ENCODE measurements around the gene TIMM8A.
"Not testable (repeated sequence)": the region's sequence is repeated elsewhere in the genome, so short reads cannot be mapped to it uniquely, and the experiment has no call there.

Gene TIMM8A

DNA sequence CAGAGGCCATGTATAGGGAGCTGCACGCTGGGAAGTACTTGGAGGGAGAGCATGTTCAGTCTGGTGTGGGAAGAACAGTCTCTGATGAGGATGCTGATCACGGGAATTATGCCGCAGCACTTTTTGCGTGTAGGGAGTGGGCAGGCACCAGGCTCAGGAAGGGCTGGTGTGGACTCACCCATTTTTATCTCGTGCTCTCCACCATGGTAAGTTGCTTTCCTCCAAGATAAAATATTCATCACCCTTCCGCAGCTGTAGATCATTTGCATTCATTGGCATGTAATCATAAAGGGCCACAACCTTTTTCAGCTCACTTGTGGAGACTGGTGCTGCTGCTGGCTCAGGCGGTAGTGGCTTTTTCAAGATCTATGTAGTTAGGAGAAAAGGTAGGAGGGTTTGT, 11.8 kb upstream of the TIMM8A start:
- no peak overlapping the region for H3K27ac ChIP-seq (ENCODE audit: low read length)
- H3K27me3 ChIP-seq (ENCODE audit: control insufficient read depth, insufficient read depth, low read length) = no peaks in the 10 kb centered on the region
- whole genome bisulfite sequencing (ENCODE audit: insufficient coverage, insufficient read length) = no CpG with 5 or more reads among the region's 7 CpGs
- DNase-seq (ENCODE audit: low read depth, low spot score) = no peak
- no peaks in the 10 kb centered on the region for H3K4me1 ChIP-seq (ENCODE audit: control insufficient read depth, insufficient read depth, low read length)
- no peaks in the 10 kb centered on the region for H3K36me3 ChIP-seq (ENCODE audit: control insufficient read depth, insufficient read depth, low read length)
- H3K4me3 ChIP-seq (ENCODE audit: low read length) = no peak overlapping the region
- no peaks in the 10 kb centered on the region for H3K9me3 ChIP-seq (ENCODE audit: control insufficient read depth, insufficient read depth, low read length)

DNA sequence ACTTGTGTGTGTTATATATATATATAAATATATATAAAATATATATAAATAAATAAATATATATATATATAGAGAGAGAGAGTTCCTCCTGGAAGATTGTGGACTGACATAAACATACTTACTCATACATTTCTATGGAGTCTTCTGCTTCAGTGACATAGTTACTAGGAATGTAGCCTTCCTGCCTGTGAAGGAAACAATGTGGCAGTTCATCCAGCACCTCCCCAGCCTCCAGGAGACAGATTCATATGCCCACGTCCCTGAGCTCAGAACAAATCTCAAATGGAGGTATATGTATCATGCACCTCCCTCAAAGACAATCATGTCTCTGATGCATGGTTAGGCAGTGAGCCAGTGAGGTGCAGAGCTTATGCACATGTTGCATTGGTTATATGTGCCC, 11.4 kb upstream of the TIMM8A start:
- WGBS (ENCODE audit: insufficient coverage, insufficient read length) = no CpG with 5 or more reads among the region's 1 CpG
- no peak overlapping the region for H3K27ac ChIP-seq (ENCODE audit: low read length)
- no peak for DNase-seq (ENCODE audit: low read depth, low spot score)
- H3K4me1 ChIP-seq (ENCODE audit: control insufficient read depth, insufficient read depth, low read length) = no peaks in the 10 kb centered on the region
- H3K36me3 ChIP-seq (ENCODE audit: control insufficient read depth, insufficient read depth, low read length) = no peaks in the 10 kb centered on the region
- H3K27me3 ChIP-seq (ENCODE audit: control insufficient read depth, insufficient read depth, low read length) = no peaks in the 10 kb centered on the region
- no peak overlapping the region for H3K4me3 ChIP-seq (ENCODE audit: low read length)
- H3K9me3 ChIP-seq (ENCODE audit: control insufficient read depth, insufficient read depth, low read length) = no peaks in the 10 kb centered on the region

DNA sequence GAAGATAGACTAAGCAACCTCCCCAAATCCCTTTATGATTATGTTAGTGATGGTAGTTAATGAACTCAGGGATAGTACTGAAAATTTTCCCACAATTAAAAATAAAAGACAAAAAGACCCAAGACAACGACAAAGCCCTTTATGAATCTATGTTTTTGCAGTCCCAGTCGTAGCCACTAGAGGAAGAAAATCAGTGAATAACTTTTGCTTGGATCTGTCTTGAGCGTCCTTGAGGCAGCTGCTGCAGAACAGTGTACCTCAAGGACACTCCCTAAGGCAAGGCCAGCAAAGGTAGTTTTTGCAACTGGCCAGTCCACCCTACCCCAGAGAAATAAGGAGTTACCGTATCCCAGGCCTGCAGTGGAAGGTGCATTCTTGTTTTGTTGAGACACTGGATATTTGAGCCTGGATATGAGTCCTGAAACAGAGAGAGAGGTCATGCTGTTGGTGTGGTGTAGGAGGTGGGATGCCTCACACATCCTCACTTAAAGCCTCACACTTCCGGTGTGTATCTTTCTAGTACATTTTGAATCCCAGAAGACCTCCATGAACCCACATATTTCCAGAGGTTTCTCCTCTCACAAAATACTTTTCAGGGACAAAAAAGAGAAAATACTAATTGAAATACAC, 8.7 kb upstream of the TIMM8A start:
- DNase-seq (ENCODE audit: low read depth, low spot score) = no peak
- Histone ChIP-seq H3K4me1 (ENCODE audit: control insufficient read depth, insufficient read depth, low read length) (no peaks in the 10 kb centered on the region), H3K27ac (ENCODE audit: low read length) (no peak overlapping the region), H3K9me3 (ENCODE audit: control insufficient read depth, insufficient read depth, low read length) (no peaks in the 10 kb centered on the region), H3K27me3 (ENCODE audit: control insufficient read depth, insufficient read depth, low read length) (no peaks in the 10 kb centered on the region), H3K36me3 (ENCODE audit: control insufficient read depth, insufficient read depth, low read length) (no peaks in the 10 kb centered on the region), H3K4me3 (ENCODE audit: low read length) (no peak overlapping the region)
- no CpG with 5 or more reads among the region's 5 CpGs for WGBS (ENCODE audit: insufficient coverage, insufficient read length)

DNA sequence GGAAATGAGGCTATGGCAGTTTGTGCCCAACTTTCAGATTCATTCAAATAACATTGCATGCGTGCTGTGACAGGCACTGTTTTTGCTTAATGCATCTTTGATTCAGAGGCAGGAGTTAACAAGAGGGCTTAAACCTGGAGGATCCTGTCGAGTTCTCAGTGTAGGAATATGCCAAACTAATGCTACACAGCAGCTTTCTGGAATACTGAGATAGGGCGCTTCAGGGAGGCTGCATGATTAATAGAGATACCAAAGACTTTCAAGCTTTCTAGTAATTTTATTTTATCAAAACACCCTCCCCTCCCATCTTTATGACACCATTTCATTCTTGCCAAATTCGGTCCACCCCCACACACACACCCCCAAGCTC, 636 bp upstream of the TIMM8A start:
- H3K27me3 ChIP-seq (ENCODE audit: control insufficient read depth, insufficient read depth, low read length) = no peaks in the 10 kb centered on the region
- H3K36me3 ChIP-seq (ENCODE audit: control insufficient read depth, insufficient read depth, low read length) = no peaks in the 10 kb centered on the region
- no peak for DNase-seq (ENCODE audit: low read depth, low spot score)
- no peaks in the 10 kb centered on the region for H3K9me3 ChIP-seq (ENCODE audit: control insufficient read depth, insufficient read depth, low read length)
- no CpG with 5 or more reads among the region's 4 CpGs for WGBS (ENCODE audit: insufficient coverage, insufficient read length)
- no peaks in the 10 kb centered on the region for H3K4me1 ChIP-seq (ENCODE audit: control insufficient read depth, insufficient read depth, low read length)
- H3K4me3 ChIP-seq (ENCODE audit: low read length) = peak overlapping the region; percentile 22; the same call in 1 of the 2 replicates
- no peak overlapping the region for H3K27ac ChIP-seq (ENCODE audit: low read length)

DNA sequence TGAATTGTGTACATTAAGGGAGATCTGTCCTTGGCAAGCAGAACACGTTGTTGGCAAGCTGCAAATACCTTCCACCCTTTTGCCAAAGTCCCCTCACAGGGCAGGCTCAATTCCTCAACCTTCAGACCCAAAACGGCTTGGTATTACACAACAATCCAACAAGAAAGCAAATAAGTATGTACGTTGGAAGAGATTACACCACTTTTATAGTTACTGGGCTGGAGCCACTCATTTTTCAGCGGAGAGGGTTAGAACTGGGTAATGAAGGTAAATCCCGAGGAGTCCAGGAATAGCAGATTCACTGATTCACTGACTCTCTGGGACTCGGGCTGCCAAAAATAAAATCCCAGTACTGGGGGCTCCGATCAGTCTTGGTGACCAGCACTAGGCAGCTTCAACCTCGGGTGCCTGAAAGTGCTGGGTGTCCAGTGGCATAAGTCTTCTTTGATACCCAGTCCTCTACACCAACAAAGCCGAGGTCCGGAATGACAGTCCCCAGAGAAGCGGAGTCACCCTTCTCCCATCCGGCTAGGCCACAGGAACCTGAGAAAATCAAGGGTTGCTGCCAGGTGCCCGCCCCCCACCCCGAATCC, 587 bp downstream of the TIMM8A start:
- Histone ChIP-seq H3K27me3 (ENCODE audit: control insufficient read depth, insufficient read depth, low read length) (no peaks in the 10 kb centered on the region), H3K9me3 (ENCODE audit: control insufficient read depth, insufficient read depth, low read length) (no peaks in the 10 kb centered on the region), H3K4me3 (ENCODE audit: low read length) (peak overlapping the region; percentile 87; the same call in 1 of the 2 replicates), H3K36me3 (ENCODE audit: control insufficient read depth, insufficient read depth, low read length) (no peaks in the 10 kb centered on the region), H3K4me1 (ENCODE audit: control insufficient read depth, insufficient read depth, low read length) (no peaks in the 10 kb centered on the region), H3K27ac (ENCODE audit: low read length) (no peak overlapping the region)
- no CpG with 5 or more reads among the region's 14 CpGs for WGBS (ENCODE audit: insufficient coverage, insufficient read length)
- no peak for DNase-seq (ENCODE audit: low read depth, low spot score)

DNA sequence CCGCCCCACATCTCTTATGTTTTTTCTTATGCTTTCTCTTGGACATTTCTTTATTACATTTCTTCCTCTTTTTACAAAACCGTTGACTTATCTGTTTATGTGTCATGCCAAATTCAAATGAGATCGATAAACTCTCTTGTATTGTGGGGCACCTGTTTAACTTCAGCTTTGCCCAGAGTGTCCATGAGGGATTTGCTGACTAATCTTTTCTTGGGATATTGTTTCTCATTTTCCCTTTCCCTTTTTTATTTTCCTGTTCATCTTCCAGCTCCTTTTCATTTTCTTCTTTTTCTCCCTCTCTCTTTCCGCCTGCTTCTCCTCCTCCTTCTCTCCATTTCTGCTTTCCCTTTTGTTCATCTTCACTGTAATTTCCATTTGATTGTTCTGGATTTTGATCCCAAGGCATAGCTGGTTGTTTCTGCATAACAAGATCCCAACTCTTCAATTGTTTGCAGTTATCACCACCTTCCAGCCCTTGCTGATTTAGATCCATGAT, 10.7 kb downstream of the TIMM8A start:
- H3K9me3 ChIP-seq (ENCODE audit: control insufficient read depth, insufficient read depth, low read length) = no peaks in the 10 kb centered on the region
- no peak overlapping the region for H3K4me3 ChIP-seq (ENCODE audit: low read length)
- H3K36me3 ChIP-seq (ENCODE audit: control insufficient read depth, insufficient read depth, low read length) = no peaks in the 10 kb centered on the region
- no peaks in the 10 kb centered on the region for H3K27me3 ChIP-seq (ENCODE audit: control insufficient read depth, insufficient read depth, low read length)
- H3K4me1 ChIP-seq (ENCODE audit: control insufficient read depth, insufficient read depth, low read length) = no peaks in the 10 kb centered on the region
- no peak overlapping the region for H3K27ac ChIP-seq (ENCODE audit: low read length)
- DNase-seq (ENCODE audit: low read depth, low spot score) = no peak
- no CpG with 5 or more reads among the region's 4 CpGs for WGBS (ENCODE audit: insufficient coverage, insufficient read length)

DNA sequence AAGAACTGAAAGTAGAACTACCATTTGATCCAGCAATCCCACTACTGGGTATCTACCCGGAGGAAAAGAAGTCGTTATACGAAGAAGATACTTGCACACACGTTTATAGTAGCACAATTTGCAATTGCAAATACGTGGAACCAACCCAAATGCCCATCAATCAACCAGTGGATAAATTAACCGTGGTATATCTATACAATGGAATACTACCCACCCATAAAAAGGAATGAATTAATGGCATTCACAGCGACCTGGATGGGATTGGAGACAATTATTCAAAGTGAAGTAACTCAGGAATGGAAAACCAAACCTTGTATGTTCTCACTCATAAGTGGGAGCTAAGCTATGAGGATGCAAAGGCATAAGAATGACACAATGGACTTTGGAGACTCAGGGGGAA, 14.2 kb downstream of the TIMM8A start:
- H3K27me3 ChIP-seq (ENCODE audit: control insufficient read depth, insufficient read depth, low read length); H3K4me3 ChIP-seq (ENCODE audit: low read length); DNase-seq (ENCODE audit: low read depth, low spot score); H3K4me1 ChIP-seq (ENCODE audit: control insufficient read depth, insufficient read depth, low read length); H3K9me3 ChIP-seq (ENCODE audit: control insufficient read depth, insufficient read depth, low read length); H3K36me3 ChIP-seq (ENCODE audit: control insufficient read depth, insufficient read depth, low read length); H3K27ac ChIP-seq (ENCODE audit: low read length): not testable (repeated sequence)
- no CpG with 5 or more reads among the region's 7 CpGs for WGBS (ENCODE audit: insufficient coverage, insufficient read length)

DNA sequence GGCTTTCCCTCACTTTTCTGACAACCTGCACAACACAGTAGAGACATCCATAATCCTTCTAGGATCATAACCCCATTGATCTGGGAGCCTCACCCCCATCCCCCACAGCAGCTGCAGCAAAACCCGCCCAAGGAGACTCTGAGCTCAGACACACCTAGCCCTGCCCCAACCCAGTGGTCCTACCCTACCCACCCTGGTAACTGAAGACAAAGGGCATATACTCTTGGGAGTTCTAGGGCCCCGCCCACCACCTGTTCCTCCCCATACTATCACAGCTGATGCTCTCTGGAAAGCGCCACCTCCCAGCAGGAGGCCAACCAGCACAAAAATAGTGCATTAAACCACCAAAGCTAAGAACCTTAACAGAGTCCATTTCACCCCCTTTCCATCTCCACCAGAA, 21.9 kb downstream of the TIMM8A start:
- no CpG with 5 or more reads among the region's 3 CpGs for WGBS (ENCODE audit: insufficient coverage, insufficient read length)
- not testable (repeated sequence) for H3K9me3 ChIP-seq (ENCODE audit: control insufficient read depth, insufficient read depth, low read length); H3K27me3 ChIP-seq (ENCODE audit: control insufficient read depth, insufficient read depth, low read length); H3K4me3 ChIP-seq (ENCODE audit: low read length); H3K27ac ChIP-seq (ENCODE audit: low read length); H3K4me1 ChIP-seq (ENCODE audit: control insufficient read depth, insufficient read depth, low read length); DNase-seq (ENCODE audit: low read depth, low spot score); H3K36me3 ChIP-seq (ENCODE audit: control insufficient read depth, insufficient read depth, low read length)

DNA sequence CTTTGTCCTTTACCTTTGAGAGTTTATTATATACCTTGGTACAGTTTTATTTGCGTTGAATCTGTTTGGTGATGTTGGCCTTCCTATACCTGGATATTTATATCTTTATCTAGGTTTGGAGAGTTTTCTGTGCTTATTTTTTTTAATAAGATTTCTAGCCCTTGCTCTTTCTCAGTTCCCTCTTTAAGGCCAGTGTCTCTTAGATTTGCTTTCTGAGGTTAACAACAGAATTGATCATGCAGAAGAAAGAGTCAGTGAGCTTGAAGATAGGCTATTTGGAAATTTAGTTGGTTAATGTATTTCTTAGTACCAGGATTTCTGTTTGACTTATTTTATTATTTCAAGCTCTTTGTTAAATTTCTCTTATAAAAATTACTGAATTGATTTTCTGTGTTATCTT, 44.8 kb downstream of the TIMM8A start:
- H3K4me3 ChIP-seq (ENCODE audit: low read length) = no peak overlapping the region
- DNase-seq (ENCODE audit: low read depth, low spot score) = no peak
- no peaks in the 10 kb centered on the region for H3K9me3 ChIP-seq (ENCODE audit: control insufficient read depth, insufficient read depth, low read length)
- H3K27me3 ChIP-seq (ENCODE audit: control insufficient read depth, insufficient read depth, low read length) = no peaks in the 10 kb centered on the region
- no peaks in the 10 kb centered on the region for H3K4me1 ChIP-seq (ENCODE audit: control insufficient read depth, insufficient read depth, low read length)
- no peak overlapping the region for H3K27ac ChIP-seq (ENCODE audit: low read length)
- no peaks in the 10 kb centered on the region for H3K36me3 ChIP-seq (ENCODE audit: control insufficient read depth, insufficient read depth, low read length)
- WGBS (ENCODE audit: insufficient coverage, insufficient read length) = no CpG with 5 or more reads among the region's 1 CpG

Measured in iPS DF 6.9 (cell line).